GM10847 (cell line): Measurements from ENCODE around the gene APBA2.

Experiments
- POLR2A ChIP-seq: IDR thresholded peaks from 2 replicates; pipeline ENCODE4 v1.6.1; 2011; ENCODE audit not compliant: insufficient read length; ENCODE audit errors: extremely low read depth

APBA2 gene

GRCh38 chr15:28991236-28992171, 105.7 kb downstream of the APBA2 start:
- TF ChIP-seq POLR2A: no peak

GRCh38 chr15:28992336-28992864, 106.6 kb downstream of the APBA2 start:
- no peak for TF ChIP-seq POLR2A

DNA sequence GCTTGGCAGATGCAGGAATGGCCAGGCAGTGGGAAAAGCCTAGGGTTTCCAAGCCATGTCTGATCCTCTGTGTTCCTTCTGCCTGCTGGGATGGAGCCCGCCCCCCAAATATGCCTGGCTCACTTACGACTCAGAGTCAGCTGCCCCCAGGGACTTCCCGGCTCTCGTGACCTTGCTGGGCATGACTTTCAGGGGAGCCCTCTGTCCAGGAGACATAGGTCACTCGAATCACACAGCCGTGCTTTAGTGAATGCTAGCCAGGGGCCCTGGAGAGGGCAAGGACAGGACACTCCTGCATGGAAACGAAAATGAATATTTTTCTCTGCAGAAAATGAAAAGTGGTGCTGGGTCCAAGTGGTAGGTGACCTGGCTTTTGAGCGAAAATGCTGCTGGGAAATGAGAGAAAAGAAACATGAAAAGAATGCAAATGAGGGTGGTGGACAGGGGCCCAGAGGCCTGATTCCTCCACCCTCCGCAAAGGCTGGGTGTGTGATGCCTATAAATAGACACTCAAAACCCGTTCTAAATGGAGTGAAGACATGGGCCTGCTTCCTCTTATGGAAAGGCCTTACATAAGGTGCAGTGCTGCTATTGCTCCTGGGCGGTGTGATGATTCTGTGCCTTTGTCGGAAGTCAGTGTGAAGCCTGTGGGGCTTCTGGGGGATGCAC, 107.4 kb downstream of the APBA2 start:
- TF ChIP-seq POLR2A: no peak

DNA sequence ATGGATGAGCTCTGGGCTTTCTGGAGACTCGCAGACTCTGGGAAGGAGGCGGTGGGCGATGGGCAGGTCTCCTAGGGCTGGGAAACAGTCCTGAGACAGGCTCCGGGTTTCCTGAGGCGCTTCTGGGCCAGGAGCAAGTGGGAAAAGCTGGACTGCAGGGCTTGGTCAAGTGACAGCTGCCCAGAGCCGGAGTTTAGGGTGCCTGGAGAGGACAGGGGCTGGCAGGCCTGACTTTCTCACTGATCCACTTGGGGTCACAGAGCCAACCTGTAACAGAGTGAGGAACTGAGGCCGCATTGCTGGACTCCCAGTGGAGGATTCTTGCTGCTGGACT, 107.9 kb downstream of the APBA2 start:
- no peak for TF ChIP-seq POLR2A

- TF ChIP-seq POLR2A: no peak
Measured at GRCh38 chr15:28994142-28994830, 108.5 kb downstream of the APBA2 start.

- TF ChIP-seq POLR2A: no peak
Measured at GRCh38 chr15:28994831-28995596, 109.2 kb downstream of the APBA2 start.

- no peak for TF ChIP-seq POLR2A
Measured at GRCh38 chr15:28995705-28996104, 109.9 kb downstream of the APBA2 start.

GRCh38 chr15:28996289-28996688, 110.5 kb downstream of the APBA2 start:
- no peak for TF ChIP-seq POLR2A

- no peak for TF ChIP-seq POLR2A
Measured at GRCh38 chr15:28996953-28997352, 111.2 kb downstream of the APBA2 start.

GRCh38 chr15:28997791-28998190, 112.0 kb downstream of the APBA2 start:
- TF ChIP-seq POLR2A: no peak

- no peak for TF ChIP-seq POLR2A
Measured at GRCh38 chr15:28998511-28998910, 112.7 kb downstream of the APBA2 start.

GRCh38 chr15:29003191-29003839, 117.5 kb downstream of the APBA2 start:
- no peak for TF ChIP-seq POLR2A

- no peak for TF ChIP-seq POLR2A
Measured at GRCh38 chr15:29003840-29004233, 118.1 kb downstream of the APBA2 start.

DNA sequence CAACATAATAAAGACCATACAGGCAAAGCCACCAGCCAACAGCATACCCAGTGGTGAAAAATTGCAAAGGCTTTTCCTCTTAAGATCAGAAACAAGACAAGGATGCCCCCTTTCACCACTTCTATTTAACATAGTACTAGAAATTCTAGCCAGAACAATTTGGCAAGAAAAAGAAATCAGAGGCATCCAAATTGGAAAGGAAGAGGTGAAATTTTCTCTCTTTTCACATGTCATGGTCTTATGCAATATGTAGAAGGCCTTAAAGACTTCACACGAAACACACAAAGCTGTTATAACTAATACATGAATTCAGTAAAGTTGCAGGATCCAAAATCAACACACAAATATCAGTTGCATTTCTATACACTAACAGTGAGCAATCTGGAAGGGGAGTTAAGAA, 120.2 kb downstream of the APBA2 start:
- TF ChIP-seq POLR2A: no peak
